ENCODE data around the gene TBCD. TPM values are rescaled to one million over a fixed set of nuclear protein-coding genes. Genes with fewer than 3 reads are reported as not detected.

TBCD gene
- total RNA-seq, 2 experiments from 2014 or later = 77.8 to 85.8 TPM

- no peak for TF ChIP-seq CTCF (IDR thresholded peaks at IDR 0.05)
- no peak overlapping the region for H3K4me3 Mint-ChIP-seq
- ChIA-PET POLR2A (no interaction called here), CTCF (interaction anchor here (1.0 kb wide), 1 partner anchor 25 kb away, joined by 3 read pairs; no protein-coding TSS in a partner anchor)
- no peaks in the 10 kb centered on the region for H3K27me3 Mint-ChIP-seq
- H3K4me1 Mint-ChIP-seq (ENCODE audit: low read depth) = no peaks in the 10 kb centered on the region
- DNase-seq (no peak), ATAC-seq (no peak)
- H3K9me3 Mint-ChIP-seq = no peaks in the 10 kb centered on the region
- intact Hi-C loops (cut with micrococcal nuclease) = no loop called here
- no peak overlapping the region for H3K27ac Mint-ChIP-seq
- H3K36me3 Mint-ChIP-seq (ENCODE audit: low read depth) = peaks cover 14% of the 10 kb centered on the region
Measured at GRCh38 chr17:82795615-82796014, 43.8 kb downstream of the TBCD start.

- H3K4me1 Mint-ChIP-seq (ENCODE audit: low read depth) = peaks cover 4% of the 10 kb centered on the region
- no peak overlapping the region for H3K4me3 Mint-ChIP-seq
- POLR2A ChIA-PET = no interaction called here
- CTCF ChIA-PET = interaction anchor here (1.0 kb wide), 1 partner anchor 402 kb away, joined by 3 read pairs; no protein-coding TSS in a partner anchor
- intact Hi-C loops (cut with micrococcal nuclease) = no loop called here
- H3K27me3 Mint-ChIP-seq = no peaks in the 10 kb centered on the region
- no peak for TF ChIP-seq CTCF (IDR thresholded peaks at IDR 0.05)
- no peak for DNase-seq
- no peak for ATAC-seq
- H3K36me3 Mint-ChIP-seq (ENCODE audit: low read depth) = peaks cover 22% of the 10 kb centered on the region
- H3K27ac Mint-ChIP-seq = no peak overlapping the region
- peaks cover 4% of the 10 kb centered on the region for H3K9me3 Mint-ChIP-seq
Measured at GRCh38 chr17:82797061-82797460, 45.2 kb downstream of the TBCD start.

GRCh38 chr17:82798752-82799151, 46.9 kb downstream of the TBCD start:
- POLR2A ChIA-PET = no interaction called here
- TF ChIP-seq CTCF (IDR thresholded peaks at IDR 0.05) = no peak
- intact Hi-C loops (cut with micrococcal nuclease) = no loop called here

GRCh38 chr17:82799591-82799990, 47.7 kb downstream of the TBCD start:
- no peak for TF ChIP-seq CTCF (IDR thresholded peaks at IDR 0.05)
- ChIA-PET POLR2A (no interaction called here), CTCF (no interaction called here)
- no peak overlapping the region for H3K27ac Mint-ChIP-seq
- H3K4me3 Mint-ChIP-seq = no peak overlapping the region
- intact Hi-C loops (cut with micrococcal nuclease) = no loop called here
- no peak for DNase-seq
- H3K27me3 Mint-ChIP-seq = no peaks in the 10 kb centered on the region
- peaks cover 4% of the 10 kb centered on the region for H3K9me3 Mint-ChIP-seq
- peaks cover 7% of the 10 kb centered on the region for H3K4me1 Mint-ChIP-seq (ENCODE audit: low read depth)
- ATAC-seq = no peak
- peaks cover 26% of the 10 kb centered on the region for H3K36me3 Mint-ChIP-seq (ENCODE audit: low read depth)

More at GRCh38 chr17:82798752-82799151, 46.9 kb downstream of the TBCD start:
- H3K4me3 Mint-ChIP-seq = no peak overlapping the region
- DNase-seq (no peak), ATAC-seq (no peak)
- H3K27ac Mint-ChIP-seq = no peak overlapping the region
- peaks cover 26% of the 10 kb centered on the region for H3K36me3 Mint-ChIP-seq (ENCODE audit: low read depth)
- no peaks in the 10 kb centered on the region for H3K27me3 Mint-ChIP-seq
- CTCF ChIA-PET = no interaction called here
- peaks cover 4% of the 10 kb centered on the region for H3K9me3 Mint-ChIP-seq
- H3K4me1 Mint-ChIP-seq (ENCODE audit: low read depth) = peaks cover 7% of the 10 kb centered on the region

- TF ChIP-seq CTCF (IDR thresholded peaks at IDR 0.05) = no peak
Measured at GRCh38 chr17:82800885-82801284, 49.0 kb downstream of the TBCD start.

More at GRCh38 chr17:82800885-82801284, 49.0 kb downstream of the TBCD start:
- no peak for ATAC-seq
- Mint-ChIP-seq H3K36me3 (ENCODE audit: low read depth) (peaks cover 26% of the 10 kb centered on the region), H3K4me3 (no peak overlapping the region), H3K9me3 (peaks cover 4% of the 10 kb centered on the region), H3K4me1 (ENCODE audit: low read depth) (peaks cover 7% of the 10 kb centered on the region), H3K27me3 (no peaks in the 10 kb centered on the region), H3K27ac (no peak overlapping the region)
- no peak for DNase-seq
- POLR2A ChIA-PET = no interaction called here
- CTCF ChIA-PET = no interaction called here
- intact Hi-C loops (cut with micrococcal nuclease) = no loop called here

All from activated CD8-positive, alpha-beta T cell treated with anti-CD3 and anti-CD28 coated beads for 36 hours (primary cell).